ENCODE data around the gene PBLD.

The PBLD gene

DNA sequence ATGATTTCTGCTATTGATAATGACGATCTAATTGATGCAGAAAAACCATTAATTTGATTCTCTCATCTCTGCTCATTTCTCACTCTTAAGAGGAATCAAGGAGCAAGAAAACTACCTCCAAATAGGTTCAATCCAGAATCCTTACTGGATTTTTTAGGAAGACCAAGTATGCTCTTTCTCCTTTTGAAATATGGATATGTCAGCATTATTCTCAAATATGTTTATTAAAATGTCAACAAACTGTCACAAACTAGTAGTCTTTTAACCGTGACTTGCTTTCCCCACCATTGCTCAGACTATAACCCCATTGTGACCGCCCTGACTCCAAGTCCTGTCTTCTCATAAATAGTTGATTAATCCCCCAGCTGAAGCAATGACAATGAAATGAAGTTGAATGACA, 99.7 kb downstream of the PBLD start:
- DNase-seq (ENCODE audit: low read depth in 3 of 3) = no peak

Data from stimulated activated CD4-positive, alpha-beta T cell treated with anti-CD3 and anti-CD28 coated beads, TNF-alpha, amount 100 ng/mL, for 4 hours (primary cell).